ENCODE measurements around the gene SMCHD1.
"Not testable (repeated sequence)": the region's sequence is repeated elsewhere in the genome, so short reads cannot be mapped to it uniquely, and the experiment has no call there.

Gene SMCHD1

DNA sequence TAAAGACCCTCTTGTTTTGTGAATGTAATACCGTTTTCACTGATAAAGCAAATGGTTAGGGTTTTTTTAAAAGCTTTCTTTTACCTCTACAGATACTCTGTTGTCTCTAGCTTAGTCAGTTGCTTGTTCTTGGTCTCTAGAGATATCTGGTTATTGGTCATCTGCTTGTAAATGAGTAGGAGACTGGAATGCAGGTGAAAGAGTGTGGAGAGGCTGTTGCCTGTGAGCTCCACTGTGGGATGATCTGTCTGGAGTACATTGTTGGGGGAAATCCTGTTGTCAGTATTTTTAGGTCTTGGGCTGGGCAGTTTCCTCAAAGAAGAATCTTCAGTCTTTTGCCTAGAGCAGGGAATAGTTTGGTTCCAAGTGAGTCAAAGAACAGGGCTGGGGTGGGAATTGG is 67.7 kb downstream of the SMCHD1 start:
- DNase-seq, result no peak

DNA sequence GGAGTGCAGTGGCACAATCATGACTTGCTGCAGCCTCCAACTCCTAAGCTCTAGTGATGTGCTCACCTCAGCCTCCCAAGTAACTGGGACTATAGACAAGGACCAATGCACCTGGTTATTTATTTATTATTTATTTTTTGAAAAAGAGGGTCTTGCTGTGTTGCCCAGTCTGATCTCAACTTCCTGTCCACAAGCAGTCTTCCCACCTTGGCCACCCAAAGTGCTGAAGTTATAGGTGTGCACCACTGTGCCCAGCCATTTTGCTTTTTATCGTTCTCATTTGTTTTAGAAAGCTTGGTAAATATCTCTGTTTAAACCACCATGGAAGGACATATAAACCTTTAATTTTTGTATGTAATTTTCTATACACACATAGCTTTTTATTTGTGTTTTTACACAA is 74.2 kb downstream of the SMCHD1 start:
- DNase-seq, result no peak

DNA sequence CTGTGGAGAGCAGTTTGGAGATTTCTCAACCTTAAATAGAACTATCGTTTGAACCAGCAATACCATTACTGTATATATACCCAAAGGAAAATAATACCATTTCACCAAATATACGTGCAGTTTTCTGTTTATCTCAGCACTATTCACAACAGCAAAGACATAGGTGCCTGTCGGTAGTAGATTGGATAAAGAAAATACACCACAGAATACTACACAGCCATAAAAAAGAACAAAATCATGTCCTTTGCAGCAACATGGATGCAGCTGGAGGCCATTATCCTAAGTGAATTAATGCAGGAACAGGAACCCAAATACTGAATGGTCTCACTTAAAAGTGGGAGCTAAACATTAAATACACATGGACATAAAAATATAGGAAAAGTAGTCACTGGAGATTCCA is 81.3 kb downstream of the SMCHD1 start:
- no peak for DNase-seq

DNA sequence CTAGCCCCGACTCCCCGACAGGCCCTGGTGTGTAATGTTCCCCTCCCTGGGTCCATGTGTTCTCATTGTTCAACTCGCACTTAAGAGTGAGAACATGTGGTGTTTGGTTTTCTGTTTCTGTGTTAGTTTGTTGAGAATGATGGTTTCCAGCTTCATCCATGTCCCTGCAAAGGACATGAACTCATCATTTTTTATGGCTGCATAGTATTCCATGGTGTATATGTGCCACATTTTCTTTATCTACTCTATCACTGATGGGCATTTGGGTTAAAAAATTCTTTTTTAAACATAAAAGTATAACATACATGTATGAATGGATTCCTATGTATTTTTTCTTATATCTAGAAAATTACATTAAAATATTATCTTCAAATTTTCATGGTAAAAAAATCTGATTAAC is 84.6 kb downstream of the SMCHD1 start:
- not testable (repeated sequence) for DNase-seq

DNA sequence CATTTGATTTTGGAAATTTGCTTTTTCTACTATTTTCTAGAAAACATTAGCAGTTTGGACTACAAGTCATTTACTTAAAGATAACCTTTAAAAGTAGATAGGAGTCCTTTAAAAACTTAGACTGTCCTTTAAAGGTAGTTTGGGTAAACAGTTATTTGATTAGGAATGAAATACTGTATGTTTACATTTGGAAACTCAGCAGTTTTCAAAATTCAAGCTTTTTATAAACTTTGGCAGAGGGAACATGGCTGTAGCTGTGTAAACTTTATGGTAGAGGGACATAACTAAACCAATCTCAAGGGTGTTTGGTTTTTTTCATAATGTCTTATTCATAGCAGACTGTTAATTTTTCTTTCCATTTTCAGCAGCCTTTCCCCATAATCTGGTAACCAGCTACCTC is 90.7 kb downstream of the SMCHD1 start:
- no peak for DNase-seq

DNA sequence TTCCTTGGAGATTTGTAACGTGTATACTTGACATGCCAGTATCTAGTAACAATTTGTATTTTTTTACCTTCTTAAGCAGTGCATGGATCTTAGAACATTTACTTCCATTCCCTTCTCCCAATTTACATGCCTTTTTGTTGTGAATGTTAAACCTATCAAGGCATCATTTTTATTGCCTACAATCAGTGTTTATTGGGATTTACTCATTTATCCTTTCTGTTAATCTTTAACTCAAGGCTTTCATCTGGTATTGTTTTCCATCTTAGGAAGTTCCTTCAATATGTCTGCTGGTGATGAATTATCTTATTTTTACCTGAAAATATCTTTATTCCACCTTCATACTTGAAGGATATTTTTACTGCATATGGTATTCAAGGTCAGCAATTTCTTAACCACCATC is 102.8 kb downstream of the SMCHD1 start:
- DNase-seq, result no peak

DNA sequence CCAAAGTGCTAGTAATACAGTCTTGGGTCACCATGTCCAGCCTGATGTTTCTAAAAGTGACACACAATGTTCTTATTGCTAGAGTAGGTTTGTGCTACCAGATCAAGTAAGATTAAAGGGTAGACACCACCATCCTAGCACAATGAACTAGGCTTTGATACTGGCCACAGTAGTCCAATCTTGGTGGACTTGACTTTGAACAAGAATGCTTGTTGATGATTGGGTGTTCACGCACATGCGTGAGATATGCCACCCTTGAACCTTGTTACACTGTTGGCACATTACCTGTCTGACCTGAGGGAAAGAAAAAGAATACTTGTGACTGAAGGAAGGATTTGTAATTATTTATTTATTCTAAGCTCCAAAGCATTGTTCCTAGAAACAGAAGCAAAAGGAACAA is 119.1 kb downstream of the SMCHD1 start:
- no peak for DNase-seq

DNA sequence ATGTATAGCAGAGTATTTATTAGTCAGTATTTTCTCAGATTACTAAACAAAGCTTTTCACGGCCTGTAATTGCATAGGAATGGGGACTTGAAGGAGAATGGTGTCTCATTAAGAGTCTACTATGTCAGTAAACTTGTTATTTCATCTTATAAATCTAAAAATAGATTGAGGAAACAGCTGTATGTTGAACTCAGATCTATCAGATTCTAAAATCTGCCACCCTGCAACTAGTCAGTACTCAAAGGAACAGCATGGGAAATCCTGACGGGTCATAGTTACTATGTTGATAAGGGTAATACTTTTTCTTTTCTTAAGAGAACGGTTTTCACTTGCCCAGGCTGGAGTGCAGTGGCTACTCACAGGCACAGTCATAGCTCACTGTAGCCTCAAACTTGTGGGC is 121.1 kb downstream of the SMCHD1 start:
- DNase-seq, result no peak

DNA sequence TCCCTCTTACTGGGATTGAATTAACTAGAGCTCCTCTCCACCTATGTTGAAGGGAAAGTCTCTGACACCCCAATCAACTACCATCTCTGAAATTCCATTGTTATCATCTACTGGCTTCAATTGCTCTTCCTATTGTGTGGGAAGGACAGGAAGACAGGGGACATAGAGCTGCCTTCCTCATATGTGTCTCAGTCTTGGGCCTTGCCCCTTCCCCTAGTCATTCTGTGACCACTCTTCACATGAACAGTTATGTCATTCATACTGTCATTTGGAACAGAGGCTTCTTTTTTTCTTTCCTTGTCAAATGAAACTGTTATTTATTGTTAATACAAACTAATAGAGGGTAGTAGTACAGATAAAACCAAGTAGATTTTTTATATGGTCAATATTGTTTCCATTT is 121.7 kb downstream of the SMCHD1 start:
- DNase-seq, result no peak

DNA sequence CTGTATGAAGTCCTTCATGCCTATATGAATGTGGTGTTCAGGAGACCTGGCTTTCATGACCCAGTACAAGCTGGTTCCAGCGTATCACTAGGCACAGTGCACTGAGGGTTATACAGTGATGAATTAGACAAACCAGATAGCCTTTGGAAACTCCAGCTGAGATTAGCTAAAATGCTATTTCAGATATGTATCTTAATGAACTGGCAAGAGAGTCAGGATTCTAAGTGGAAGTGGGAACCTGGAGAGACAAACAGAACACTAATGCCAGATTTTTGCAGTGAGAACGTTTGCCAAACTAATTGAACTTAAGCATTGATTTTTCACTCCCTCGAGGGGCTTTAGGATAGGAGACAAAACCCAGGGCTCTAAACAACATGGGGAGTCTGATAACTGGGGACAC is 125.2 kb downstream of the SMCHD1 start:
- DNase-seq, result no peak

DNA sequence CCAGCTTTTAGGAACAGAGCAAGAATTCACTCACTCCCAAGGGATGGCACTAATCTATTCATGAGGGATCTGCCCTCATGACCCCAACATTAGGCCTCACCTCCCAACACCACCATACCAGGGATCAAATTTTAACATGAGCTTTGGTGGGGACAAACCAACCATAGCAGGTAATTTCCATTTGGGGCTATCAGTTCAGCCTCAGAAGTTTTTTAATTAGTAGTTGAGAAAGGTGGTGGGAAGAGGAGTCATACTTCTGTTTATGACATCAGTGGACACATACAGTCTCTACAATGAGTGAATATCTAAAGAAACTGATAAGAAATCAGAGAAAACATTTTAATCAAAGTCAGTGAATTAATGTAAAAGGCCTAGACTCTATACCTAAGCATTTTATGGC is 131.7 kb downstream of the SMCHD1 start:
- DNase-seq, result no peak

DNA sequence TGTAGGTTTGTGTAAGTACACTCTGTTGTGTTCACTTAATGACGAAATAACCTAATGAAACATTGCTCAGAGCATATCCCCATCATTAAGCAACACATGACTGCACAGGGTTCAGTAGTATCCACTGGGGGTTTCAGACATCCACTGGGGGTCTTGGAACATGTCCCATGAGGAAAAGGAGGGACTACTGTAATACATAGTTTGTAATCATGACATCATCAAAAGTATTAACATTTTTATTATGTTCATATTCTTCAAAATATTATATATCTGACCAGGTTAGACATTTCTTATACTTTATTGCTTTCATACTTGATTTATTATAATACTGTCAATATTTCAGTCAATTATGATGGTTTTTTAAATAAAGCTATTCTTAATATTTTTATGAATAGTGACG is 136.9 kb downstream of the SMCHD1 start:
- no peak for DNase-seq

DNA sequence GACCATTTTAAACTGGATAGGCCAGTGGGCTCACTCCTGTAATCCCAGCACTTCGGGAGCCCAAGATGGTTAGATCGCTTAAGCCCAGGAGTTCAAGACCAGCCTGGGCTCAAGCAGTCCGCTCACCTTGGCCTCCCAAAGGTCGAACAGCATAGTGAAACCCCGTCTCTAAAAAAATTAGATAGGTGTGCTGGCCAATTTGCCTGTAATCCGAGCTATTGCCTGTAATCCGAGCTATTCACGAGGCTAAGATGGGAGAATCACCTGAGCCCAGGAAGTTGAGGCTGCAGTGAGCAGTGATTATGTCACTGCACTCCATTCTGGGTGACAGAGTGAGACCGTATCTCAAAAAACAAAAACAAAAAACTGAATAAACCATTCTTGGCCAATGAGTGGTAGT is 138.6 kb downstream of the SMCHD1 start:
- no peak for DNase-seq

DNA sequence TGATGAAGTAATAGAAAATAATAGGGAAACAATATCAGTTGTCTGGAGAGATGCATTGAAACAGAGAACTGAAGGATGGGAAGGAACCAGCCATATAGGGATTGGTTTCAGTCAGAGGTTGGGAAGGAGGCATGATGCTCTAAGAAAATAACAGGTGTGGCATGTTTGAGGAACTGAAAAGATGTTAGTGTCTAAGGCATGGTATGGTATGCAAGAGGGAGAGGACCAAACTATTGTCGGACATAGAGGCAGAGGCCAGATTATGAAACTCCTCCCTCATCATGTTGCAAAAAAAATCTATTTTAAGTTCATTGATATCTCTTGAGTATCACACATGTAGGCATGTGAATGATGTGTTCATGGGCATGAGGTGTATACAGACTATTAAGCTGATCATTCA is 142.4 kb downstream of the SMCHD1 start:
- DNase-seq, result no peak

DNA sequence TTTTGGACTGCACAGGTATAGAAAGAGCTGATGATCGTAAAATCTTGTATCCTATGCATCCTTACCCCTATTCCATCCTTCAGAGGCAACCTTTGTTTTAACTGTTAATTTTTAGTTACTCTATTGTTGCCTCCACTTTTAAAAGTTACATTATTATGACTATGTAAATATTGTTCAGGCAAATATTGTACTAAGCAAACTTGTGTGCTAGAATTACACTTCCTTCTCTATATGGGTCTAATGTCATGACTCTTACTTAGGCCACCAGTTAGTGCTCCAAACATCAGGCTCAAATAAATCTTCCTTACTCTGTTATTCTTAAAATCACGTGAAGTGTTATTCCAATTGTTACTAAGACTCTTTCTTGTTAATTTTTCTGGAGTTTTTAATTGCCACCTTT is 143.8 kb downstream of the SMCHD1 start:
- no peak for DNase-seq

DNA sequence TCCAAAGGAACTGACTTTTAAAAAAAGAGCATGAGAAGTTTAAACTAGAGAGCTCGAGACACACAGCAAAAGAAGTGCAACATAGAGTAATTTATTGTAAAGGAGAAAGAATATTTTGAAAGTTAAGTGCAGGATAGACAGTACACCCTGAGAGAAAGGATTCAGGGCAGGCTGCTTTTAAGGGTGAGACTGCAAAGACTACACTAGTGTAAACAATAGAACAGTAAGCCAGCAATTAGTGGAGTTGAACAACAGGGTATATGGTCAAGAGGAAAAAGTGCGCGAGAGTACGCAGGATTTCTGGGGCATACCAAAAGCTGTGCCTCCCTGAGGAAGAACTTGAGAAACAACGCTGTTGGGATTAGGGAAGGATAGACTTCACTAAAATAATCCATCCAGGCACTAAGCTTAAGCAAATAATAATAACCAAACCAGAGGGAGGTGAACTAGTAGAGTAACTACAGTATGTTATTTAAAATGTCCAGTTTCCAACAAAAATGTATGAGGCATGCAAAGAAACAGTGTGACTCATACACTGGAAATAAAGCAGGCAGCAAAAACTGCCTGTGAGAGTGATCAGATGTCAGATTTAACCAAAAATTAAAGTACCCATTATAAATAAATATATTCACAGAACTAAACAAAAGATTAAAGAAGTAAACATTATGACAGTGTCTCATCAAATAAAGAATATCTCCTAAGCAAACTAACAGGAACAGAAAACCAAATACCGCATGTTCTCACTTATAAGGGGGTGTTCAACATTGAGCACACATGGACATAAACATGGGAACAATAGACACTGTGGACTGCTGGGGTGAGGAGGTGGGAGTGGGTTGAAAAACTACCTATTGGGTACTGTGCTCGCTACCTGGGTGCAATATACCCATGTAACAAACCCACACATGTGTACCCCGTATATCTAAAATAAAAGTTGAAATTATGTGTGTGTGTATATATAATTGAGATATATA is 150.7 kb downstream of the SMCHD1 start:
- no peak for DNase-seq

DNA sequence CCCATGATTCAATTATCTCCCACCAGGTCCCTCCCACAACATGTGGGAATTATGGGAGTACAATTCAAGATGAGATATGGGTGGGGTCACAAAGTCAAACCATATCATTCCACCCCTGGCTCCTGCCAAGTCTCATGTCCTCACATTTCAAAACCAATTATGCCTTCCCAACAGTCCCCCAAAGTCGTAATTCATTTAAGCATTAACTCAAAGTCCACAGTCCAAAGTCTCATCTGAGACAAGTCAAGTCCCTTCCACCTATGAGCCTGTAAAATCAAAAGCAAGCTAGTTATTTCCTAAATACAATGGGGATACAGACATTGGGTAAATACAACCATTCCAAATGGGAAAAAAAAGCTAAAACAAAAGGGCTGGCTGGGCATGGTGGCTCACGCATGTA is 153.1 kb downstream of the SMCHD1 start:
- not testable (repeated sequence) for DNase-seq

DNA sequence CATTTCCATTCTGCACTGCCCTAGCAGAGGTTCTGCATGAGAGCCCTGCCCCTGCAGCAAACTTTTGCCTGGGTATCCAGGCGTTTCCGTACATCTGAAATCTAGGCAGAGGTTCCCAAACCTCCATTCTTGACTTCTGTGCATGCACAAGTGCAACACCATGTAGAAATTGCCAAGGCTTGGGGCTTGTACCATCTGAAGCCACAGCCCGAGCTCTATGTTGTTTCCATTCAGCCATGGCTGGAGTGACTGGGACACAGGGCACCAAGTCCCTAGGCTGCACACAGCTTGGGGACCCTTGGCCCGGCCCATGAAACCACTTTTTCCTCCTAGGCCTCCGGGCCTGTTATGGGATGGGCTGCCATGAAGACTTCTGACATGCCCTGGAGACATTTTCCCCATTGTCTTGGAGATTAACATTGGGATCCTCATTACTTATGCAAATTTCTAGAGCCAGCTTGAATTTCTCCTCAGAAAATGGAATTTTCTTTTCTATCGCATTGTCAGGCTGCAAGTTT is 154.2 kb downstream of the SMCHD1 start:
- DNase-seq, result not testable (repeated sequence)

DNA sequence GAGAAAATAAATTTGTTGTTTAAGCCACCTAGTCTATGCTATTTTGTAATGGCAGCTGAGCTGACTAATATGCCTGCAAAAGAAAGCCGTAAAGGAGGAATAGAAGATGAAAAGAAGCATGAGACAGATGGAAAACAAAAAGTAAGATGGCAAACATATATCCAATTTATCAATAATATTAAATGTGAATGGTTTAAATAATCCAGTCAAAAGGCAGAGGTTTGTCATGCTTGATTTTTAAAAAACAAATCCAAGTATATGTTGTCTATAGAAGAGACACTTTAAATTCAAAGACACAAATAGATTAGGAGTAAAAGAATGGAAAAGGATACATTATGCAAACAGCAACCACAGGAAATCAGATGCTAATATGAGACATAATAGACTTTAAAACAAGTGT is 155.9 kb downstream of the SMCHD1 start:
- DNase-seq, result no peak

DNA sequence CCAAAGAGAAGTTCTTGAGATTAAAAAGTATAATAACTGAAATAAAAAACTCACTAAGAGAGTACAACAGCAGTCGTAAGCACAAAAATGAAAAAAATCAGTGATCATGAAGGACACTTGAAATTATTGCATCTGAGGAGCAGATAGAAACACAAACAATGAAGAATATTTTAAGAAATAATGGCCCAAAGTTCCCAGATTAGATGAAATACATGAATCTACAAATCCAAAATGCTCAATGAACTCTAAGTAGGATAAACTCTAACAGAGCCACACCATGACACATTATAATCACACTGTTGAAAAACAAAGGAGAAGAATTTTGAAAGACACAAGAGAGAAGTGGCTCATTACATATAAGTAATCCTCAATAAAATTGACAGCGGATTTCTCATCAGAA is 159.4 kb downstream of the SMCHD1 start:
- no peak for DNase-seq

DNA sequence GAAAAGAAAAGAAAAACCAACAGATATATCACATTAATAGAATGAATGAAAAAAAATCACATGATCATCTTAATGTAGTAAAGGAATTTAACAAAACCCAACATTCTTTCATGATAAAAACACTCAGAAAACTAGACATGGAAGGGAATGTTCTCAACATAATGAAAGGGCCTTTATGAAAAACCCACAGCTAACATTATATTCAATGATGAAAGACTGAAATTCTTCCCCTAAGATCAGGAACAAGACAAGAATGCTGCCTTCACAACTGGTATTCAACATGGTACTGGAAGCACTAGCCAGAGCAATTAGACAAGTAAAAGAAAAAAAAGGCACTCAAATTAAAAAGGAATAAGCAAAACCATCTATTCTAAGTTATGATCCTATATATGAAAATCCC is 162.8 kb downstream of the SMCHD1 start:
- no peak for DNase-seq

DNA sequence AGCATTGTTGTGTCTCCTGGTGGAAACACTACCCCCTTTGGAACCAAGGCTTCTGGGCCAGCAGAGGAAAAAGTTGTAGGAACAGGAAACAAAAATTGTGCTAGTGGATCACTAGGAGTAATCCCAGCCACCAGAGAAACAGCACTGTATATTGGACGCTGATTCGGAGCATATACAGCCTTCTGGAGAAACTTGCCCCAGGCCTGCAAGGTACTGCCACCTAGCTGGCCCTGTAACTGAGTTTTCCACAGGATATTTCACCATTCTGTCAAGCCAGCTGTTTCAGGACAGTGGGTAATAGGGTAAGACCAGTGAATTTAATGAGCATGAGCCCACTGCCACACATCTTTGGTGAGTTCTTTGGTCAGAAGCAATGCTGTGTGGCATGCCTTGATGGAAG is 166.2 kb downstream of the SMCHD1 start:
- DNase-seq, result no peak

DNA sequence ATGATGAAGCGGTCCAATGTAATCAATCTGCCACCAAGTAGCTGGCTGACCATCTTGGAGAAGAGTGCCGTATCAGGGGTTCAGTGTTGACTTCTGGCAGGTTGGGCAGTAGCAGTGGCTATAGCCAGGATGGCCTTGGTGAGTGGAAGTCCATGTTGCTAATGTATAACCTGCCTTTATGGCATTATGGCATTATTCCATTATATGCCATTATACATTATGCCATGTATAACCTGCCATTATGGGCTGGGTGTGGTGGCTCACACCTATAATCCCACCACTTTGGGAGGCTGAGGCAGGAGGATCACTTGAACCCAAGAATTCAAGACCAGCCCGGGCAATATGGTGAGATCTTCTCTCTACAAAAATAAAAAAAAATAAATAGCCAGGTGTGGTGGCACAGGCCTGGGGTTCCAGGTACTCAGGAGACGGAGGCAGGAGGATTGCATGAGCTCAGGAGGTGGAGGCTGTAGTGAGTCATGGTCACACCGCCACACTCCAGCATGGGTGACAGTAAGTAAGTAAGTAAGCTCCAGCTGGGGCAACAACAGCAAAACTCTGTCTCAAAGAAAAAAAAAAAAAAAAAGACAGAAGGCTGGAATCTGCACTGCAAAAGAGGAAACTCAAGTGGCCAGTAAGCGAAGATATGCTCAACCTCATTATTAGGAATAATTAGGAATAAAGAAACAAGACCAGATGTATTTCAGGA is 166.8 kb downstream of the SMCHD1 start:
- no peak for DNase-seq

DNA sequence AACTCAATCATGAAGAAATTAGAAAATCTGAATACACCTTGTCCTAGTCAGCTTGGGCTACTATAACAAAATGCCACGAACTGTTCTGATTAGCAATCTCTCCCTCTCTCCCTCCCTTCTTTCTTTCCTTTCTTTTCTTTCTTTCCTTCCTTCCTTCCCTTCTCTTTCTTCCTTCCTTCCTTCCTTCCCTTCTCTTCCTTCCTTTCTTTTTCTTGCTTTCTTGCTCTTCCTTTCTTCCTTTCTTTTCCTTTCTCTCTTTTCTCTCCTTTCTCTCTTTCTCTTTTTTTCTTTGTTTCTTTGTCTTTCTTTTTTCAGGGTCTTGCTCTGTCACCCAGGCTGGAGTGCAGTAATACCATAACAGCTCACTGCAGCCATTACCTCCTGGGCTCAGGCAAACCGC is 167.7 kb downstream of the SMCHD1 start:
- no peak for DNase-seq

Measured in activated effector memory CD4-positive, alpha-beta T cell treated with Interleukin-2 at 50 U/mL for 16 hours (primary cell).